Astrocyte (in vitro differentiated cells and primary cell): ENCODE measurements around the gene PPM1G.

Source experiments
- EZH2 ChIP-seq: IDR thresholded peaks from 2 replicates; pipeline ENCODE4 v1.6.1; 2012; ENCODE audit warnings: mild to moderate bottlenecking, low read length, inconsistent platforms; ENCODE audit not compliant: insufficient read depth
- TF ChIP-seq, protein P1 (sequence below): IDR thresholded peaks from 2 replicates; pipeline ENCODE4 v1.5.1; 2011; ENCODE audit warnings: low read depth, mild to moderate bottlenecking, inconsistent platforms, low read length, moderate library complexity; ENCODE audit not compliant: insufficient read depth

DNA sequence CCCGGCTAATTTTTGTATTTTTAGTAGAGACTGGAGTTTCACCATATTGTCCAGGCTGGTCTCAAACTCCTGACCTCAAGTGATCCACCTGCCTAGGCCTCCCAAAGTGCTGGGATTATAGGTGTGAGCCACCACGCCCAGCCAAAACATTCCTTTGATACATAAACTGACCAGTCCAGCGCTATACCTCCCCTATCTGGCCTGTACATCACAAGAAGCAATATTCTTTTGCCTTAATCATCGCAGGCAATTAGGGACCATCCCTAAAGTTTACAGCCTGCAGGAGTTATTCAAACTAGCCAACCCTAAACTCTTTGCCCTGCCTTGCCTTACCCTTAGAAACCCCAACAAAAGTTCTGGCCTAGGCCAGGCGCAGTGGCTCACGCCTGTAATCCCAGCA, 6.8 kb upstream of the PPM1G start:
- TF ChIP-seq, protein P1, sequence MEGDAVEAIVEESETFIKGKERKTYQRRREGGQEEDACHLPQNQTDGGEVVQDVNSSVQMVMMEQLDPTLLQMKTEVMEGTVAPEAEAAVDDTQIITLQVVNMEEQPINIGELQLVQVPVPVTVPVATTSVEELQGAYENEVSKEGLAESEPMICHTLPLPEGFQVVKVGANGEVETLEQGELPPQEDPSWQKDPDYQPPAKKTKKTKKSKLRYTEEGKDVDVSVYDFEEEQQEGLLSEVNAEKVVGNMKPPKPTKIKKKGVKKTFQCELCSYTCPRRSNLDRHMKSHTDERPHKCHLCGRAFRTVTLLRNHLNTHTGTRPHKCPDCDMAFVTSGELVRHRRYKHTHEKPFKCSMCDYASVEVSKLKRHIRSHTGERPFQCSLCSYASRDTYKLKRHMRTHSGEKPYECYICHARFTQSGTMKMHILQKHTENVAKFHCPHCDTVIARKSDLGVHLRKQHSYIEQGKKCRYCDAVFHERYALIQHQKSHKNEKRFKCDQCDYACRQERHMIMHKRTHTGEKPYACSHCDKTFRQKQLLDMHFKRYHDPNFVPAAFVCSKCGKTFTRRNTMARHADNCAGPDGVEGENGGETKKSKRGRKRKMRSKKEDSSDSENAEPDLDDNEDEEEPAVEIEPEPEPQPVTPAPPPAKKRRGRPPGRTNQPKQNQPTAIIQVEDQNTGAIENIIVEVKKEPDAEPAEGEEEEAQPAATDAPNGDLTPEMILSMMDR, result no peak
- TF ChIP-seq EZH2, result no peak
